ENCODE results near the gene SCN2B.

DNA sequence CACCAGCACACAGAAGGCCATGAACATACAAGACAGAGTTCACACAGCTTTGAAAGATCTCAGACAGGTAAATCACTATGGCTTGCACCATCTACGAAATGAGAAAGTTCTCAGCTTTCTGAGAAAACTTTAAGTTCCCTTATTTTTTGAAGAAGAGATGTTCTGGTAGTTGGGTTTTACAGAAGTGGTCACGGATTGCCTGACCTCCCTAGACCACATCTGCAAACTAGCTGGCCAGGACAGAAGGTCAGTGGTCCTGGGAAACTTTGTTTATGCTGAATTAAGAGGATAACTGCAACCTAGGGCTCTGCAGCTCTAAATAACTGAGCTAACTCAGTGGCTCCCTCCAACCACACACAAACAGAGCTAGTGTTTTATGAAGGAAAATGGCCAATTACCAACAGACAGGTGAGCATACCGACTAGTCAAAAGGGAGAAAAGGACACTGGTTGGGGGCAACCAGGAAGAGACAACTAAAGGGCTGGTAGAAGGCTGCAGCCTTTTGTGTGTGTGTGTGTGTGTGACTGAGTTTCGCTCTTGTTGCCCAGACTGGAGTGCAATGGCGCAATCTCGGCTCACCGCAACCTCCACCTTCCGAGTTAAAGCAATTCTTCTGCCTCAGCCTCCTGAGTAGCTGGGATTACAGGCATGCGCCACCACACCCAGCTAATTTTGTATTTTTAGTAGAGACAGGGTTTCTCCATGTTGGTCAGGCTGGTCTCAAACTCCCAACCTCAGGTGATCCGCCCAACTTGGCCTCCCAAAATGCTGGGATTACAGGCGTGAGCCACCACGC, 8.5 kb upstream of the SCN2B start:
- TF ChIP-seq CTCF (IDR thresholded peaks at IDR 0.05; ENCODE audit: insufficient read depth, low read length): no peak
- TF ChIP-seq POLR2AphosphoS5 (IDR thresholded peaks at IDR 0.05; ENCODE audit: low read depth): no peak
